Ovary (tissue), 9 donors: ENCODE data around the gene PXK. TPM values are rescaled to one million over a fixed set of nuclear protein-coding genes. Genes with fewer than 3 reads are reported as not detected.

Experiments
- DNase-seq, 5 donors: peaks; one replicate each; pipeline ENCODE4 v3.0.0-alpha.2; 2019 to 2020
- H3K27ac ChIP-seq, 2 donors: fragments of 200-600 bp; one replicate each; pipeline versions ENCODE4 v1.5.1 to v1.8.0; 2019 to 2022
- H3K27me3 ChIP-seq: fragments of 200-600 bp; one replicate; pipeline ENCODE4 v1.8.0; 2022
- H3K36me3 ChIP-seq: fragments of 200-600 bp; sonication (generic); one replicate; pipeline ENCODE4 v1.5.1; 2019
- H3K4me1 ChIP-seq: one replicate; pipeline ENCODE4 v1.8.1; 2013; ENCODE audit warnings: mild to moderate bottlenecking, moderate library complexity; ENCODE audit not compliant: insufficient read depth
- H3K4me3 ChIP-seq: fragments of 200-600 bp; sonication (generic); one replicate; pipeline ENCODE4 v1.5.1; 2017
- H3K9me3 ChIP-seq, 2 donors: fragments of 200-600 bp in 1 of 2; sonication (generic) in 1 of 2; one replicate each; pipeline versions ENCODE4 v1.5.1 to v1.8.1; 2013 to 2019; ENCODE audit warnings: mild to moderate bottlenecking in 1 of 2, moderate library complexity in 1 of 2
- CTCF ChIP-seq, 3 donors: fragments of 450-650 bp in 2 of 3; fragments of 200-600 bp in 1 of 3; IDR thresholded peaks; one replicate each; pipeline versions ENCODE4 v1.5.1 to v1.8.0; 2016 to 2022; ENCODE audit warnings: antibody characterized with exemption in 3 of 3, mild to moderate bottlenecking in 1 of 3
- EP300 ChIP-seq: sonication (generic); formaldehyde crosslinking; IDR thresholded peaks from one replicate; pipeline ENCODE4 v1.6.1; 2017; ENCODE audit warnings: antibody characterized with exemption
- POLR2A ChIP-seq: fragments of 450-650 bp; IDR thresholded peaks from one replicate; pipeline ENCODE4 v1.6.1; 2017; ENCODE audit warnings: antibody characterized with exemption, mild to moderate bottlenecking, moderate library complexity
- WGBS, 3 donors: extraction: QIAGEN DNeasy Blood & Tissue Kit in 1 of 3; methylation state at CpG; one replicate each; pipeline versions ENCODE4 v1.1.5 to v1.1.7; 2013 to 2017; 5-methylcytosine and 5-hydroxymethylcytosine counted together
- intact Hi-C, 4 donors: fragments of 100-400 bp; cut with DNase I; formaldehyde crosslinking; loops; one replicate each; pipeline versions ENCODE4 v1.11.0 to v1.15.1; 2022 to 2023
- polyA plus RNA-seq, 2 donors: library from polyadenylated mRNA; stranded (reverse); fragments of 200-250 nt in 1 of 2; fragments of 350-450 nt in 1 of 2; fragmentation: Illumina TruSeq in 1 of 2; extraction: RNeasy Lipid Tissue Mini Kit (QIAGEN cat#74804) in 1 of 2; gene quantifications; one replicate each; pipeline ENCODE4 v1.2.3, GENCODE V29; 2013 to 2014
- total RNA-seq, 7 donors: library from RNA; depleted of rRNA in 2 of 7; stranded (reverse); fragments of >200 nt in 2 of 7; fragmentation: NEBNext Ultra II Directional in 3 of 7; extraction: Animal tissue kit (Norgen Biotek cat#: 25700) in 3 of 7; gene quantifications; one replicate each; pipeline versions ENCODE4 v1.1.0 to v1.2.4, GENCODE V29; 2016 to 2023
- donor health status: DM: no; HTN: no; CAD: no; lungs with moderate emphysema.
- donor health status: DM: no; HTN: no; CAD: no.
- donor health status: Bipolar disorder and iron deficiency.
- donor health status: DM: yes; HTN: yes; CAD: no.
- donor health status: DM: no; HTN: no; CAD: no.
- donor health status: DM: yes; HTN: yes; CAD: no.

PXK gene
- total and polyA plus RNA-seq, 9 donors = 17.2 to 42.0 (median 25.9) TPM

- TF ChIP-seq POLR2A (no peak), CTCF (IDR thresholded peaks at IDR 0.05) (no peak), EP300 (no peak)
- Histone ChIP-seq H3K4me3 (peak overlapping the region; percentile 2), H3K4me1 (peaks cover 10% of the 10 kb centered on the region), H3K27ac (no peak overlapping the region), H3K36me3 (no peaks in the 10 kb centered on the region), H3K27me3 (no peaks in the 10 kb centered on the region), H3K9me3 (no peaks in the 10 kb centered on the region)
- peak in 3 of 5 donors; percentile 27 to 47 (median 41) for DNase-seq
- intact Hi-C loops = loop anchor here in 3 of 4 donors (5.0 to 10.0 kb wide), 3 partner anchors 71 to 224 kb away; partner anchors contain the start of gene ABHD6 (in 2 of the 3)
- 10 to 25% (median 23%) methylated on average over 1 of the region's 1 CpG for WGBS, 3 donors
These were observed 24.0 kb upstream of the PXK start for GRCh38 chr3:58308728-58309127.

- no peak for DNase-seq
- Histone ChIP-seq H3K4me1 (no peaks in the 10 kb centered on the region), H3K27me3 (no peaks in the 10 kb centered on the region), H3K27ac (no peak overlapping the region), H3K9me3 (no peaks in the 10 kb centered on the region), H3K4me3 (no peak overlapping the region), H3K36me3 (no peaks in the 10 kb centered on the region)
- TF ChIP-seq EP300 = no peak
- no peak for TF ChIP-seq CTCF (IDR thresholded peaks at IDR 0.05)
- TF ChIP-seq POLR2A = no peak
- WGBS, 3 donors = 77 to 78% (median 78%) methylated on average over 2 of the region's 2 CpGs
- intact Hi-C loops = loop anchor here in 2 of 4 donors (5.0 kb wide), 2 partner anchors 94 to 99 kb away; no protein-coding TSS in a partner anchor
These were observed 14.9 kb upstream of the PXK start for GRCh38 chr3:58317811-58318210.

GRCh38 chr3:58321791-58322190, 10.9 kb upstream of the PXK start:
- no peaks in the 10 kb centered on the region for H3K27me3 ChIP-seq
- peaks cover 10% of the 10 kb centered on the region for H3K4me1 ChIP-seq
- H3K4me3 ChIP-seq = no peak overlapping the region
- H3K27ac ChIP-seq = no peak overlapping the region
- no peak for DNase-seq
- TF ChIP-seq CTCF (IDR thresholded peaks at IDR 0.05) (no peak), EP300 (no peak), POLR2A (no peak)
- no peaks in the 10 kb centered on the region for H3K36me3 ChIP-seq
- intact Hi-C loops = loop anchor here in 3 of 4 donors (5.0 to 10.0 kb wide), 3 partner anchors 173 to 213 kb away; partner anchors contain the start of genes ACOX2 (in 1 of the 3) and KCTD6 (in 1 of the 3)
- 90 to 97% (median 92%) methylated on average over 7 of the region's 7 CpGs for WGBS, 3 donors
- H3K9me3 ChIP-seq = no peaks in the 10 kb centered on the region

GRCh38 chr3:58322793-58323192, 9.9 kb upstream of the PXK start:
- Histone ChIP-seq H3K36me3 (no peaks in the 10 kb centered on the region), H3K4me3 (no peak overlapping the region), H3K9me3 (no peaks in the 10 kb centered on the region), H3K27ac (no peak overlapping the region), H3K27me3 (no peaks in the 10 kb centered on the region), H3K4me1 (peaks cover 10% of the 10 kb centered on the region)
- 70 to 82% (median 81%) methylated on average over 1 of the region's 1 CpG for WGBS, 3 donors
- intact Hi-C loops = loop anchor here in 3 of 4 donors (5.0 to 10.0 kb wide), 3 partner anchors 172 to 212 kb away; partner anchors contain the start of genes ACOX2 (in 1 of the 3) and KCTD6 (in 1 of the 3)
- no peak for TF ChIP-seq EP300
- TF ChIP-seq CTCF (IDR thresholded peaks at IDR 0.05) = no peak
- TF ChIP-seq POLR2A = no peak
- DNase-seq = no peak
